Activated CD8-positive, alpha-beta memory T cell treated with anti-CD3 and anti-CD28 coated beads for 4 hours (primary cell): ENCODE data around the gene DEXI.

Source experiments
- DNase-seq, 2 donors: peaks; one replicate each; pipeline ENCODE4 v3.0.0-alpha.2; 2020; ENCODE audit warnings: low read depth in 2 of 2

DEXI gene

DNA sequence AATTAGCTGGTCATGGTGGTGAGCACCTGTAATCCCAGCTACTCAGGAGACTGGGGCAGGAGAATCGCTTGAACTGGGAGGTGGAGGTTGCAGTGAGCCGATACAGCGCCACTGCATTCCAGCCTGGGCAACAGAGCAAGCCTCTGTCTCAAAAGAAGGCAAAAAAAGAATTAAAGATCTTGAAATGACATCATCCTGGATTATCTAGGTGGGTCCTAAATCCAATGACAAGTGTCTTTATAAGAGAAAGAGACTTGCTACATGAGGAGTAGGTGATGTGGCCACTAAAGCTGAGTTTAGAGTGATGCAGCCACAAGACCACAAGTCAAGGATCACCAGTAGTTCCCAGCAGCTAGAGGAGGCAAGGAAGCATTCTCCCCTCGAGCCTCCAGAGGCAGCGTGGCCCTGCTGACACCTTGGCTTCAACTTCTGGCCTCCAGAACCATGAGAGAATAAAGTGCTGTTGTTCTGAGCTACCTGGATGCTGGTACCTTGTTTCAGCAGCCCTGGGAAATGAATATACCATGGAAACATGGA lies 49.4 kb downstream of the DEXI start:
- no peak for DNase-seq

DNA sequence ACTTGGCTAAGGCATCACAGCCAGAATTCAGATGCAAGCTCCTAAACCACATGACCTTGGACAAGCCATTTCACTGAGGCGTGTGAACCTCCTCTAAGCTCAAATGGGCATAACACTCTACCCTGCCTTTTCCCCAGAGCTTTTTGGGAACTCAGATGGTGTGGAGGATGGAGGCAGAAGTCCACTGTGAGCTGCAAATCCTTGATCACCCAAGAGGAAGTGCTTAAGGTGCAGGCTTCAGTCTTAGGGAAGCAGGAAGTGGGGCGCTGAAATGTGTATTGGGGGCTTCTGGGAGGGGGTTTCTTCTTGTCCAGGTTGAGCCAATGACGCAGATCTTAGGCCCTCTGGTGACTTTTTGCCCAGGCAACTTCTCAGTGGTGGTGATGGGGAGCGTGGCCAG lies 52.4 kb downstream of the DEXI start:
- DNase-seq, result no peak

DNA sequence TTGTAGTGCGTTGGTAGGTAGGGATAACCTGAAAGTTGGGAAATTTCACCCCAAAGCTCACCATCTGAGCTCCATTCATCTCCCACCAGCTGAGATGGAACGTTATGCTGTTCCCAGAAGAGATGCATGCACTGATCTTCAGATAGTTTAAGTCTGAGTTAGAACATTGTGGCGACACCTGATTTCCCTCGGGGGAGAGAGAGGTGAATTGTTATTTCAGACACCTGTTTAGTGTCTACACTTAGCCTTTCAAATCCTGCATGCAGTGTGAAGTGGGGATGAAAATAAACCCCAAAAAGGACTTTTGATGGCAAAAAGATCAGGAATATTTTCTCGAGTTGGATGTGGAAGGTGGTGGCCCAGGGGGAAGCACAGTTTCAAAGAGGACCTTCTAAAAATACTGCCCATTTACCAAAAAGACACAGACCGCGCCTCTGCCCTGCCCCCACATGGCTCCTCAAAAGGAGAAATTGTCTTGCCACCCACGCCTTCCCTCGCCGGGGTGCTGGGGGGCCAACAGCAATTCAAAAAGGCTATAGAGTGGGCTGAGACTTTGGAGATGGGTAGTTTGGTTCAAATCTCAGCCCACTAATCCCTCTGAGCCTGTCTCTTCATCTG lies 53.8 kb downstream of the DEXI start:
- no peak for DNase-seq

DNA sequence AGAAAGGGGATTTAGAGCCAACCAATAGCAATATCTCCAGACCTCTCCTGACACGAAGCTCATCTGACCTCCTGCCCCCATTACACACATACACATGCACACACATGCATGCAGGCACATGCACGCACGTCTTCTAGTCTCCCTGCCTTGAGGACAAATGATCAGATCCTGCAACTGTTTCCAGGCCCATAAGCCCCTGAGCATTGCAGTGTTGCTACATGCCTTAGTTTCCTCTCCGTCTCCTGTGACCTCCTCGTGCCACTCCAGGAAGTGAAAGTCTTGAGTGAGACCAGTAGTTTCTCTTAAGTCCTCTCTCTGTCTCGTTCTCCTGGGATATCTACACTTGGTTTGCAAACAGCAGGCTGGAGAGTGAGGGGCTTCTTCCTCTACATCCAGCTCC lies 57.0 kb downstream of the DEXI start:
- DNase-seq, result no peak

DNA sequence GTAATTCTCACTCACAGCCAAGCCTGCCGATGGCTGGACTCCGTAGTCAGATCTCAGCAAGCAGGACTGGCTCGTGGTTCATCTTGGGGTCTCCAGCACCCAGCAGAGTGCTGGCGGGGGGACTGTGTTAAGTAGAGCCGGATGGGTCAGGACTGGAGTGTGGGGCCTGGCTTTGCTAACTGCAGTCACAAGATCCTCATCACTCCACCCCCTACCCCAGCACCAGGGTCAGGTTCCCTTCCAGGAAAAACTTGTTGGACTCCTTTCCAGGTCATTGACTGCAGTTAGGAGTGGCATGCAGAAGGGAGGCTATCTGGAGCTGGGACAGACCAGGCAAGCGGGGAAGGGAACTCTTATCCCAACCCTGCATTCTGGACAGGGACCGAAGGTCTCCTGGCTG lies 59.3 kb downstream of the DEXI start:
- no peak for DNase-seq

DNA sequence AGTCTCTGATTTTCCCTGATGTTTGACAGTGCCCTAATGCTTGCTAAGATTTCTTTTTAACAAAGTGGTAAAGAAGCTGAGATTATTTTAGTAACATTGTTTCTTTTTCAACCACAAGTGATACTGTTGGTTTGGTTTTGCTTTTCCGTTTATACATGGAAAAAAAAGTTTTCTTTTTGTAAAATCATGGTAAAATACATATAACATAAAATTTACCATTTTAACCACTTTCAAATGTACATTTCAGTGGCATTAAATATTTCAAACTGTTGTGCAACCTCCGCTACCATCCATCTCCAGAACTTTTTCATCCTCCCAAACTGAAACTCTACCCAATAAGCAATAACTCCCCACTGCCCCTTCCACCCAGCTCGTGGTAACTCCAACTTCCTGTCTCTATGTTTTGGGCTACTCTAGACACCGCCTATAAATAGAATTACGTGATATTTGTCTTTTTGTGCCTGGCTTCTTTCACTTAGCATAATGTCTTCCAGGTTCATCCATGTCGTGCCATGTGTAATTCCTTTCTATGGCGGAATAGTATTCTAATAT lies 60.7 kb downstream of the DEXI start:
- no peak for DNase-seq

DNA sequence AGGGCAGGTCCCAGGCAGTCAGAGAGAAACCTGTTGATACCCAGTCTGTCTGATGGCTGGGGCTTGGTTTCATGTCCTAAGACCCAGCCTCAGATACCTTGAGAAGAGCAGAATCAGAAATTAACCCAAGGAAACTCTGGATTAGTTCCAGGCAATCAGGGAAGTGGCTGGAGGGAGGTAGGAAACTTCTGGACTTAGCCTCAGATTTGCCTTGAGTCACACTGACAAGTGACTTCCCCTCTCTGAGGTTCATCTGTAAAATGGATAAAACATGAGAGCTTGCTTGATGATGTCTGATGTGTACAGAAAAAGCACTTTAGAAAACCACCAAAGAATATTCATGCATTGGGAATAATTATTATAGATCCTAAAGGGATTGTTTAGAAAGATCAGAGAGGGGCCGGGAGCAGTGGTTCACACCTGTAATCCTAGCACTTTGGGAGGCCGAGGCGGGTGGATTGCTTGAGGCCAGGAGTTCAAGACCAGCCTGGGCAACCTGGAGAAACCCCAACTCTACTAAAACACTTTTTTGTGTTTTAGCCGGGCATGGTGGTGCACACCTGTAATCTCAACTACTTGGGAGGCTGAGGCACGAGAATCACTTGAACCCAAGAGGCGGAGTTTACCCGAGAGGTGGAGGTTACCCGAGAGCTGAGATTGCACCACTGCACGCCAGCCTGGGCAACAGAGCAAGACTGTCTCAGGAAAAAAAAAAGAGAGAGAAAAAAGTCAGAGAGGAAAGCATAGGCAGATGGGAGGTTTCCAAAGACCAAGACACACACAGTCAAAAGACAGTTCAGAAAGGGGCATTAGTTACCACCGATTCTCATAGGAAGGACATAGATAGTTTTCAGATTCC lies 61.4 kb downstream of the DEXI start:
- DNase-seq, result no peak

DNA sequence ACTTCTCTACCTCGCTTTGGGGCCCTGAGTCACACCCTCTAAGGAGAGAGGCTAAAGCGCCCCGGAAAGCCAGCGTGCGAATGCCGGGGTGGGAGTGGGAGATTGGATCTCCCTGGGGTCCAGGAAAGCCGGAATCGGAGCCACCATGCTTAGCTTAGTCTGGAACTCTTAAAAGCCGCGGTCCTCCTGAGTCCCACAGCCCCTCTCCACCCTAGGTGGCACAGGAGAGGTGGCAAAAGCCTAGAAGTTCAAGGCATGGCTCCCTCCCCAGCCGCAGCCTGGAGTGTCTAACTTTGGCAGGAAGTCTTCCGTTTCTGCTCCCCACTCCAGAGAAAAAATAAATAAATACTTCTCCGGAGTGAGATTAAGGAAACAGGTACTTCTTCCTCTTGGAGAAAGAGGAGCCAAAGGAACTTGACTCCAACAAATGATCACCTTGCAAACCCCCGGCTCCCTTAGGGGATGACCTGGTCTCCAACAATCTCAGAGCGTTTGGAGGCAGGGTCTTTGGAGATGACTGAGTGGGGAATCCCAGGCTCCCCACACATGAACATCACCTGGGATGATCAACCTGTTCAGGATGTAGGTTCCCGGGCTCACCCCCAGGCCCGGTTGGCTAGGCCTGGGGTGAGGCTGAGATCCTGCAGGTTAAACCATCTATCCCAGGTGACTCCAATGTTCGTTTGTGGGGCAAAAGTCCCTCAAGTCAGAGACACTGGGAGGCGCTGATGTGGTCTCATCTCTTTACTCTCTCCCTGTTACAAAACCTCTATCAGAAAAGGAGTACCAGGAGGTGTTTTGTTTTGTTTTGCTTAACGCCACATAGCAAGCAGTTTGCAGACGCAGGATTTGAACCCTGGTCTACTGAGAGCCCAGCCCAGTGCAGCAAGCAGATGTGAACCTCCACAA lies 62.3 kb downstream of the DEXI start:
- DNase-seq, result no peak
